Skeletal muscle satellite cell (primary cell): Measurements from ENCODE around the gene KCNIP2.

ENCODE experiments used
- H3K27me3 ChIP-seq: 2 replicates; pipeline ENCODE4 v1.7.0; 2013; ENCODE audit warnings: low read length; ENCODE audit not compliant: control insufficient read depth, insufficient read depth
- H3K36me3 ChIP-seq: 2 replicates; pipeline ENCODE4 v1.7.0; 2013; ENCODE audit warnings: mild to moderate bottlenecking, control low read depth, low read length; ENCODE audit not compliant: insufficient read depth
- H3K4me1 ChIP-seq: 2 replicates; pipeline ENCODE4 v1.7.0; 2013; ENCODE audit warnings: low read length; ENCODE audit not compliant: control insufficient read depth, insufficient read depth
- H3K4me2 ChIP-seq: 2 replicates; pipeline ENCODE4 v1.7.0; 2013; ENCODE audit warnings: mild to moderate bottlenecking, low read length
- H3K4me3 ChIP-seq: 2 replicates; pipeline ENCODE4 v1.7.0; 2013; ENCODE audit warnings: low read length
- H3K9ac ChIP-seq: 2 replicates; pipeline ENCODE4 v1.7.0; 2013; ENCODE audit warnings: mild to moderate bottlenecking, low read depth, low read length, moderate library complexity
- H3K9me3 ChIP-seq: replicated peaks from 2 replicates; pipeline ENCODE4 v1.7.0; 2013; ENCODE audit warnings: mild to moderate bottlenecking, control low read depth, low read length

Gene KCNIP2

GRCh38 chr10:101848408-101848807 is 4.8 kb upstream of the KCNIP2 start:
- H3K4me2 ChIP-seq = no peak overlapping the region
- no peak overlapping the region for H3K9ac ChIP-seq
- no peaks in the 10 kb centered on the region for H3K4me1 ChIP-seq
- H3K4me3 ChIP-seq = no peak overlapping the region
- no peaks in the 10 kb centered on the region for H3K36me3 ChIP-seq
- H3K9me3 ChIP-seq = no peaks in the 10 kb centered on the region
- no peaks in the 10 kb centered on the region for H3K27me3 ChIP-seq

GRCh38 chr10:101845893-101846292 is 2.3 kb upstream of the KCNIP2 start:
- no peaks in the 10 kb centered on the region for H3K9me3 ChIP-seq
- H3K36me3 ChIP-seq = no peaks in the 10 kb centered on the region
- H3K4me2 ChIP-seq = no peak overlapping the region
- H3K4me1 ChIP-seq = peaks cover 1% of the 10 kb centered on the region
- H3K9ac ChIP-seq = no peak overlapping the region
- no peaks in the 10 kb centered on the region for H3K27me3 ChIP-seq
- no peak overlapping the region for H3K4me3 ChIP-seq

GRCh38 chr10:101841826-101842225 is 1.8 kb downstream of the KCNIP2 start:
- H3K4me3 ChIP-seq = no peak overlapping the region
- H3K9me3 ChIP-seq = no peaks in the 10 kb centered on the region
- H3K4me2 ChIP-seq = no peak overlapping the region
- H3K4me1 ChIP-seq = peaks cover 9% of the 10 kb centered on the region
- H3K27me3 ChIP-seq = no peaks in the 10 kb centered on the region
- no peak overlapping the region for H3K9ac ChIP-seq
- H3K36me3 ChIP-seq = no peaks in the 10 kb centered on the region

GRCh38 chr10:101840741-101841453 is 2.7 kb downstream of the KCNIP2 start:
- H3K4me1 ChIP-seq = peaks cover 9% of the 10 kb centered on the region
- peak overlapping the region; percentile 65 for H3K4me3 ChIP-seq
- no peaks in the 10 kb centered on the region for H3K27me3 ChIP-seq
- no peak overlapping the region for H3K9ac ChIP-seq
- H3K9me3 ChIP-seq = no peaks in the 10 kb centered on the region
- H3K4me2 ChIP-seq = peak overlapping the region; percentile 86
- no peaks in the 10 kb centered on the region for H3K36me3 ChIP-seq

GRCh38 chr10:101840102-101840684 is 3.4 kb downstream of the KCNIP2 start:
- H3K9ac ChIP-seq = no peak overlapping the region
- peaks cover 9% of the 10 kb centered on the region for H3K4me1 ChIP-seq
- no peaks in the 10 kb centered on the region for H3K36me3 ChIP-seq
- H3K9me3 ChIP-seq = no peaks in the 10 kb centered on the region
- peak overlapping the region; percentile 86 for H3K4me2 ChIP-seq
- H3K27me3 ChIP-seq = no peaks in the 10 kb centered on the region
- H3K4me3 ChIP-seq = peak overlapping the region; percentile 34

GRCh38 chr10:101839416-101840063 is 4.1 kb downstream of the KCNIP2 start:
- H3K27me3 ChIP-seq = no peaks in the 10 kb centered on the region
- H3K4me1 ChIP-seq = peaks cover 9% of the 10 kb centered on the region
- H3K9ac ChIP-seq = no peak overlapping the region
- H3K9me3 ChIP-seq = no peaks in the 10 kb centered on the region
- peak overlapping the region; percentile 86 for H3K4me2 ChIP-seq
- H3K4me3 ChIP-seq = peak overlapping the region; percentile 34
- no peaks in the 10 kb centered on the region for H3K36me3 ChIP-seq

GRCh38 chr10:101839002-101839401 is 4.6 kb downstream of the KCNIP2 start:
- Histone ChIP-seq H3K9ac (no peak overlapping the region), H3K9me3 (no peaks in the 10 kb centered on the region), H3K4me1 (peaks cover 9% of the 10 kb centered on the region), H3K36me3 (no peaks in the 10 kb centered on the region), H3K27me3 (no peaks in the 10 kb centered on the region), H3K4me2 (no peak overlapping the region), H3K4me3 (no peak overlapping the region)

GRCh38 chr10:101838416-101838970 is 5.1 kb downstream of the KCNIP2 start:
- no peak overlapping the region for H3K4me2 ChIP-seq
- H3K27me3 ChIP-seq = no peaks in the 10 kb centered on the region
- peaks cover 9% of the 10 kb centered on the region for H3K4me1 ChIP-seq
- no peaks in the 10 kb centered on the region for H3K9me3 ChIP-seq
- H3K36me3 ChIP-seq = no peaks in the 10 kb centered on the region
- H3K4me3 ChIP-seq = no peak overlapping the region
- no peak overlapping the region for H3K9ac ChIP-seq

- Histone ChIP-seq H3K4me1 (peaks cover 9% of the 10 kb centered on the region), H3K4me3 (no peak overlapping the region), H3K9ac (no peak overlapping the region), H3K9me3 (no peaks in the 10 kb centered on the region), H3K4me2 (no peak overlapping the region), H3K27me3 (no peaks in the 10 kb centered on the region), H3K36me3 (no peaks in the 10 kb centered on the region)
These were observed 5.9 kb downstream of the KCNIP2 start for GRCh38 chr10:101837748-101838147.

GRCh38 chr10:101835362-101835761 is 8.2 kb downstream of the KCNIP2 start:
- H3K4me2 ChIP-seq = no peak overlapping the region
- no peaks in the 10 kb centered on the region for H3K27me3 ChIP-seq
- no peaks in the 10 kb centered on the region for H3K9me3 ChIP-seq
- H3K9ac ChIP-seq = no peak overlapping the region
- no peaks in the 10 kb centered on the region for H3K36me3 ChIP-seq
- H3K4me3 ChIP-seq = no peak overlapping the region
- H3K4me1 ChIP-seq = peaks cover 15% of the 10 kb centered on the region

- no peaks in the 10 kb centered on the region for H3K9me3 ChIP-seq
- no peaks in the 10 kb centered on the region for H3K36me3 ChIP-seq
- peaks cover 17% of the 10 kb centered on the region for H3K4me1 ChIP-seq
- H3K9ac ChIP-seq = no peak overlapping the region
- no peak overlapping the region for H3K4me3 ChIP-seq
- H3K27me3 ChIP-seq = no peaks in the 10 kb centered on the region
- no peak overlapping the region for H3K4me2 ChIP-seq
These were observed 9.3 kb downstream of the KCNIP2 start for GRCh38 chr10:101834341-101834740.
